HG02610 (cell line): ENCODE results near the gene PCSK4.

Source experiments
- ATAC-seq: cut with Tn5 transposase; IDR thresholded peaks from one replicate; pipeline ENCODE4 v1.9.1; 2021; ENCODE audit warnings: mild to moderate bottlenecking, moderate library complexity; ENCODE audit not compliant: unreplicated experiment

PCSK4 gene

GRCh38 chr19:1457031-1457739 lies 33.0 kb downstream of the PCSK4 start:
- no peak for ATAC-seq

DNA sequence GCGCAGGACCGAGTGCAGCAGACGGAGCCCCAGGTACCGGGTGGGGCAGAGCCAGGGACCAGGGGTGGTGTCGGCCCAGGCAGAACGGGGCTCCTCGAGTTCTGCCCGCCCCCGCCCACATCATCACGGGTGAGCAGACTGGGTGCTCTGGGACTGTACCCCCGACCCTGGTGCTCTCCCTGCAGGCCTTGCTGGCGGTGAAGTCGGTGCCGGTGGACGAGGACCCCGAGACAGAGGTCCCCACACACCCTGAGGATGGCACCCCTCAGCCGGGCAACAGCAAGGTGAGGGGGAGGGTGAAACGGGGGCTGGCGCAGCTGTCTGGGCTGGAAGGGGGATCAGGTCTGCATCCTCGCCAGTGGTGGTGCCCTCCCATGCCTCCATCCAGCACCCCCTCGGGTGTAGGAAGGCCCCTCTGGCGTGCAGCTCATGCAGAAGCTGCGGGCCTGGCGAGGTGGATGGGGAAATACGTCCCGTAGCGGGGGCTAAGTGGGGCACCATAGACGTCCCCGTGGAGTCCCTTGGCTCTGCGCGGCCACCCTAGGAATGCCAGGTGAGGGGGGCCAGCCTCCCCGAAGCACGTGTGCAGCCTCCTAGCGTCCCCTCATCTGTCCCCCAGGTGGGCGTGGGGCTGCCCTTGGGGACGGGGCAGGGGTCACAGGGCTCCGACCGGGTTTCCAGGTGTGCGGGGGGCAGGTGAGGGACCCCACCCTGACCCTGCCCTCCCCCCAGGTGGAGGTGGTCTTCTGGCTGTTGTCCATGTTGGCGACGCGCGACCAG lies 33.8 kb downstream of the PCSK4 start:
- no peak for ATAC-seq

- no peak for ATAC-seq
Observed at GRCh38 chr19:1455336-1456120, 34.6 kb downstream of the PCSK4 start.

GRCh38 chr19:1455002-1455335 lies 35.2 kb downstream of the PCSK4 start:
- no peak for ATAC-seq

- no peak for ATAC-seq
Observed at GRCh38 chr19:1453525-1454364, 36.4 kb downstream of the PCSK4 start.

DNA sequence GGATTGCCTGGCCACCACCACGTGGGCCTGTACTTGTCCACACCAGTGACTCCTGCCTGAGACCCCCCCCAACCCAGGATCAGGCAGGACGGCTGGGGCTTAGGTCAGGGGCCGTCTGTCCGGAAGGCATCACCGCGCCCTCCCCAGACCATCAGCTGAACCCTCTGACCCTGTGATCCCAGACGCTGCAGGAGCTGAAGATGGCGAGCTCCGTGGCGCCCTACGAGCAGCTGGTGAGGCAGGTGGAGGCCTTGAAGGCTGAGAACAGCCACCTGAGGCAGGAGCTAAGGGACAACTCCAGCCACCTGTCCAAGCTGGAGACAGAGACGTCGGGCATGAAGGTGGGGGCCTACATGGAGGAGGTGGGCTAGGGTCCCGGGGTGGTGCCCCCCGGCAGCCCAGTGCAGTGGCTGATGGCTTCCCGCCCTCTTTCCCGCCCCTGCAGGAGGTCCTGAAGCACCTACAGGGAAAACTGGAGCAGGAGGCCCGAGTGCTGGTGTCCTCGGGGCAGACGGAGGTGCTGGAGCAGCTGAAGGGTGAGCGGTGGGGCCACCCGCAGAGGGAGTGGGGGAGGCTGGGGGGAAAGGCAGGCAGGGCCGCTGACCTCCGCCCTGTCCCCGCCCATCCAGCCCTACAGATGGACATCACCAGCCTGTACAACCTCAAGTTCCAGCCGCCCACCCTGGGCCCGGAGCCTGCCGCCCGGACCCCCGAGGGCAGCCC lies 37.2 kb downstream of the PCSK4 start:
- ATAC-seq = no peak

DNA sequence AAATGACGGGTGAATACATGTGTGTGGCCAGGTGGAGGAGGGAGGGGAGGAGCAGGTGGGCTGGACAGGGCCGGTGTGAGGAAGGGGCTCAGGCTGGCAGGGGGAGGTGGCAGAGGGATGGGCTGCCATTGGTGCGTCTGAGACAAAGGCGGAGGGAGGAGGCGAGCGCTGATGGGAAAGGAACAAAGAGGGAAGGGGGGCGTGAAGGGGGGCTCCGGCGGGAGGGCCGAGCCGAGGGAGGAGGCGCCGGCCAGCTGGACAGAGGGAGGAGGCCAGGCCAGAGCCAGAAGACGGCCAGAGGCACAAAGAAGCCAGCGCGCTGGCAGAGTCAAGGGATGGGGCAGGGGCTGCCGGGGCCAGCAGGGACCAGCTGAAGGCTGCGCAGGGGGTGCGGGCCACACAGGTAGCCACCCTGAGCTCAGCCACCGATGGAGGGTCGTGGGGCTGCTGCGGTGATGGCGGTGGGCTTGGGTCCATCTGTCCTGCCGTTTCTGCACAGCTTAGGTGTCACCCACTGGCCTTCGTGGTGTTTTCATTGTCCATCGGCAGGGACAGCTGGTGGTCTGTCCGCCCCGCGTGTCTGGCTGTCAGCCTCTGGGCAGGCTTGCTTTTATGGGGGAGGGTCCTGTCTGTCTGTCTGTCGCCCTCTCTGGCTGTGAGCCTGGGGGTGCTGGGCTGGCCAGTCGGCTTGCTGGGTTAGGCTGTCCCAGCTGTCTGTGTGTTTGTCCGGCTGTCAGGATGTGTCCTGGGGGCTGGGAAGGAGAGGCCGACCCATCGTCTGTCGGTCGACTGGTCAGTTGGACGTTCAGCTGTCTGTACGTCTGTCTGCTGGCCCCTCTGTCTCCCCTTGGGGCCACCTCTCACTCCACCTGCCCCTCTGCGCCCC lies 38.0 kb downstream of the PCSK4 start:
- no peak for ATAC-seq

- no peak for ATAC-seq
Observed at GRCh38 chr19:1450735-1451731, 39.1 kb downstream of the PCSK4 start.

GRCh38 chr19:1449467-1450442 lies 40.4 kb downstream of the PCSK4 start, which contains the start of gene APC2:
Gene APC2, plus strand, starts transcription at chr19:1450121. Its CDS starts 2,881 bp downstream, at chr19:1453002.
- no peak for ATAC-seq

DNA sequence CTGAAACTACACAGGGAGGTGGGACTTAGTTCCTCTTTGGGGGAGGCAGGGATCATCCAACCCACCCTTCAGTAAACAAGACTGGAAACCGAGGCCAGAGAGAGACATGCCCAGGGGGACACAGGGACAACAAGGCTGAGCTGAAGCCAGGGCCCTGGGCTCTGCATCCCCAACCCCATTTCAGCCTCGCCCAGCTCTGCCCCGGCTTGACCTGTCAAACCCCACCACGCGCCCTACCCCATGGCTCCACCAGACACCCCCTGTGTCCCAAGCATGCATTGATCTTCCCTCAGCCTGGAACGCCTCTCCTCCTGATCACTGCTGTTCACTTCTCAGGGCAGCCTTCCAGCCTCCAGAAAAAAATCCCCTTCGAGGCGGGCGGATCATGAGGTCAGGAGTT lies 42.2 kb downstream of the PCSK4 start:
- no peak for ATAC-seq

DNA sequence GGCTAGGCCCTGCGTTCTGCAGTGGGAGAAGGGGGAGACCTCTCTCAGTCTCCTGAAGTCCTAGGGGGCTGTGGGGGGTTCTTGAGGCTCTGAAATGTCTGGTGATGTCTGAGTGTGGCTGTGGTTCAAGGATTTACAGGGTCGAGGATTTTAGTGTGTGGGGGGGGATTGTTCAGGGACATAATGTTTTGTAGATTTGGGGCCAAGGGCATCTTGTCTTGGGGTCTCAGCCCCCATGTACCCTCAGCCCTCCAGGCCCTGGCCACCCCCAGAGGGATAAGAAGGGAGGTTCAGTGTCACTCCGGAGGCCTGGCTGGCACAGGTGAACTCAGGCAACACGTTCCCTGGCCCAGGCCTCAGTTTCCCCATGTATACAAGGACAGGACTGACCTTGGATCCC lies 42.6 kb downstream of the PCSK4 start:
- ATAC-seq = no peak

GRCh38 chr19:1446713-1447481 lies 43.3 kb downstream of the PCSK4 start:
- ATAC-seq = no peak

- no peak for ATAC-seq
Observed at GRCh38 chr19:1445932-1446712, 44.0 kb downstream of the PCSK4 start.

DNA sequence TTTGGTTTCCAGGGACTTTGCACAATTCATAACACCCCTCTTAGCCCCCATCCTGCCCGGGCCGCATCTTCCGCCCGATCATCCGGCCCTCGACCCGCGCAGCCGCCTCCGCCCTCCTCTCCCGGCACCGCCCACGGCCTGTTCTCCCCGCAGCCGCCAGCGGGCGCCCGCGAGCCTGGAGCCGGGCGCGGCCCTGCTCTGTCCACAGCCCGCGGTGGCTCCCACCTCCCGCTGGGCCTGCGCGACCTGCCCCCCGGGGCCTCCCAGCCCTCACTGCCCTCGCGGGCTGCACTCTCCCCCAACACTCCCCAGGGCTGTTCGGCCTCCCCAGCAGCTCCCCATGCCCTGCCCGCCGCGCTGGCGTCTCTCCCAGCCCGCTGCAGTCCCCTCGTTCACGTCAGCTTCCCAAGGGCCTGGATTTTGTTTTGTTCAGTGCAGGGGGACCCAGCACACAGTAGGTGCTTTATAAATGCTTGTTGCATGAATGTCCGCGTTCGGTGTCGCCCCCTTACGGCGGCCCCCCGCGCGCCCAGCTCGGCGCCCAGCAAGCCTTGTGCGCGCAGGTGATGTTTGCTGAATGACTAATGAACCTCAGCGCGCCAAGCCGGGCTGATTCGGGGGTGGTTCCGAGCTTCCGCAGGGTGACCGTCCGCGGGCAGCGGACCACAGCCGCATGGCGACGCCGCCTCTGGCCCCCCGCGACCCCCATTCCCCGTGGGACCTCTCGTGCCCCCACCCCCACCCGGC lies 44.8 kb downstream of the PCSK4 start:
- ATAC-seq = peak; percentile 60
